GM19372 (cell line): Measurements from ENCODE around the gene RCE1.

ENCODE experiments used
- ATAC-seq: cut with Tn5 transposase; IDR thresholded peaks from one replicate; pipeline ENCODE4 v1.9.1; 2021; ENCODE audit warnings: mild to moderate bottlenecking, low read depth, moderate library complexity; ENCODE audit not compliant: unreplicated experiment

RCE1 gene

GRCh38 chr11:66868082-66868725 is 25.0 kb downstream of the RCE1 start:
- ATAC-seq = no peak

GRCh38 chr11:66868726-66869566 is 25.7 kb downstream of the RCE1 start:
- ATAC-seq = peak; percentile 70

GRCh38 chr11:66869567-66869870 is 26.3 kb downstream of the RCE1 start:
- no peak for ATAC-seq

GRCh38 chr11:66870131-66870530 is 26.9 kb downstream of the RCE1 start:
- no peak for ATAC-seq

- ATAC-seq = no peak
Observed at GRCh38 chr11:66870616-66871520, 27.6 kb downstream of the RCE1 start.

- no peak for ATAC-seq
Observed at GRCh38 chr11:66871521-66871901, 28.3 kb downstream of the RCE1 start.

GRCh38 chr11:66874232-66874631 is 31.0 kb downstream of the RCE1 start:
- ATAC-seq = no peak

GRCh38 chr11:66875378-66875777 is 32.1 kb downstream of the RCE1 start:
- ATAC-seq = no peak

- ATAC-seq = no peak
Observed at GRCh38 chr11:66877588-66878385, 34.5 kb downstream of the RCE1 start.

- no peak for ATAC-seq
Observed at GRCh38 chr11:66878474-66878873, 35.2 kb downstream of the RCE1 start.

GRCh38 chr11:66879000-66879399 is 35.8 kb downstream of the RCE1 start:
- ATAC-seq = no peak

- no peak for ATAC-seq
Observed at GRCh38 chr11:66879583-66879982, 36.3 kb downstream of the RCE1 start.

GRCh38 chr11:66879999-66880398 is 36.8 kb downstream of the RCE1 start:
- ATAC-seq = no peak

GRCh38 chr11:66880496-66881450 is 37.5 kb downstream of the RCE1 start:
- no peak for ATAC-seq

GRCh38 chr11:66881451-66881835 is 38.2 kb downstream of the RCE1 start:
- ATAC-seq = no peak

- no peak for ATAC-seq
Observed at GRCh38 chr11:66881927-66882452, 38.7 kb downstream of the RCE1 start.

- no peak for ATAC-seq
Observed at GRCh38 chr11:66882561-66883015, 39.3 kb downstream of the RCE1 start.

- no peak for ATAC-seq
Observed at GRCh38 chr11:66883016-66883965, 40.0 kb downstream of the RCE1 start.
